ENCODE measurements around the gene COIL. TPM values are rescaled to one million over a fixed set of nuclear protein-coding genes. Genes with fewer than 3 reads are reported as not detected.

Gene COIL
- total and polyA plus RNA-seq, 2 of the 13 experiments (the other 11 are each of a cell fraction or from before 2014, with no cell fraction given): 8.1 to 29.4 TPM

DNA sequence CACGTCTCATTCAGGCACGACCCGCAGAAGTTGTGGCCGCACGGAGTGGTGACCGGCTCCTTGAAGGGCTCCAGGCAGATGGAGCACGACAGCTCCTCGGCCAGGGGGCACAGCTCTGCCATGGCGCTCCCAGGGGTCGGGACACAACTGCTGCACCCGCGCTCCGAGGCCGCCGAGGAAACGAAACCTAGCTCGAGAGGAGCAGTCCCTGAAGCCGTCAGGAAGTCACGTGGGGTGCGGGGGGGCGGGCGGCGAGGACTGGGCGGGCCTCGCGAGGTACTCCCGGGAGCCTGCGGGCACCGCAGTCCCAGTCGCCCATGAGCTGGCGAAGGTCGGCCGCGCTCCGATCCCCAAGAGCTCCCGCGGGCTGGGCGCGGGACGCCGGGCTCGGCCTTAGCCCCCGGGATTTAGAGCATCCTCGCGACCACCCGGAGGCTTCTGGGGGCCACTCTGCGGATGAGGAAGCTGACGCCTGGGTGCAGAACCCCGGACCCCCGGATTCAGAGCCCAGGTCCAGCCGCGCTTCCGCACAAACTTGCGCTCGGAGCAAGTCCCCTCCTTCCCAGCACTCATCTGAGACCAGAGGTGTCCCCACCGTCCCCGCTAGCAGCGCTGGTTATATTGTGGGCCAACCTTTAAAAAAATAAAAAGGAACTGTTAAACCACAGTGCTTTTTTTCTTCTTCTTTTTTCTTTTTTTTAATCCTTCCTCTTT, 46.8 kb downstream of the COIL start, which contains the start of gene TRIM25 (continued):
- TF ChIP-seq, protein P1, sequence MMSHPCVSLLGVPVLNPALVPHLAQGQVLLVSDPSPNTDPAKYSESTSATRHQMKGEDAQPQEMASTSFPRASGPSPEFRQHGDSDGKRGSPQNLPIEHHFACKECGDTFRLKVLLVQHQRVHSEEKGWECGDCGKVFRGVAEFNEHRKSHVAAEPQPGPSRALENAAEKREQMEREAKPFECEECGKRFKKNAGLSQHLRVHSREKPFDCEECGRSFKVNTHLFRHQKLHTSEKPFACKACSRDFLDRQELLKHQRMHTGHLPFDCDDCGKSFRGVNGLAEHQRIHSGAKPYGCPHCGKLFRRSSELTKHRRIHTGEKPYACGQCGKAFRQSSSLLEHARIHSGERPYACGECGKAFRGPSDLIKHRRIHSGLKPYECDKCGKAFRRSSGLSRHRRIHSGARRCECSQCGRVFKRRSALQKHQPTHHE (CRISPR knock-in tag; IDR thresholded peaks at IDR 0.05; ENCODE audit: borderline replicate concordance): peak; percentile 81; the same call in 1 of the 2 replicates
- peak; percentile 86; the same call in 1 of the 2 replicates for TF ChIP-seq CREBL2 (CRISPR knock-in tag; IDR thresholded peaks at IDR 0.05; ENCODE audit: borderline replicate concordance)
- peak; percentile 77; the same call in 1 of the 2 replicates for TF ChIP-seq ZNF782 (CRISPR knock-in tag; IDR thresholded peaks at IDR 0.05; ENCODE audit: borderline replicate concordance)
- peak; percentile 62; the same call in 1 of the 2 replicates for TF ChIP-seq ZNF878 (CRISPR knock-in tag; IDR thresholded peaks at IDR 0.05)
- TF ChIP-seq PITX1 (CRISPR knock-in tag; IDR thresholded peaks at IDR 0.05): peak; percentile 63
- TF ChIP-seq ZNF460 (CRISPR knock-in tag; IDR thresholded peaks at IDR 0.05; ENCODE audit: borderline replicate concordance): no peak
- TF ChIP-seq KMT2B (CRISPR knock-in tag; IDR thresholded peaks at IDR 0.05): peak; percentile 87
- TF ChIP-seq SRSF4 (IDR thresholded peaks at IDR 0.05; ENCODE audit: low read depth, low read length, poor library complexity, severe bottlenecking): peak; percentile 16
- no peak for TF ChIP-seq ZNF24 (IDR thresholded peaks at IDR 0.05)
- TF ChIP-seq GMEB1 (CRISPR knock-in tag; IDR thresholded peaks at IDR 0.05; ENCODE audit: borderline replicate concordance): peak; percentile 79
- peak; percentile 98 for TF ChIP-seq SALL2 (CRISPR knock-in tag; IDR thresholded peaks at IDR 0.05)
- no peak for TF ChIP-seq PAF1 (CRISPR knock-in tag; IDR thresholded peaks at IDR 0.05)
- TF ChIP-seq TEAD2 (CRISPR knock-in tag; IDR thresholded peaks at IDR 0.05): no peak
- TF ChIP-seq EEA1 (CRISPR knock-in tag; IDR thresholded peaks at IDR 0.05; ENCODE audit: borderline replicate concordance): peak; percentile 42; the same call in 1 of the 2 replicates
- TF ChIP-seq POLR2A (IDR thresholded peaks at IDR 0.05; ENCODE audit: insufficient read depth in 1 of 2, low read depth in 2 of 2, low read length in 2 of 2): peak; percentile 99 to 100
- TF ChIP-seq, protein P2, sequence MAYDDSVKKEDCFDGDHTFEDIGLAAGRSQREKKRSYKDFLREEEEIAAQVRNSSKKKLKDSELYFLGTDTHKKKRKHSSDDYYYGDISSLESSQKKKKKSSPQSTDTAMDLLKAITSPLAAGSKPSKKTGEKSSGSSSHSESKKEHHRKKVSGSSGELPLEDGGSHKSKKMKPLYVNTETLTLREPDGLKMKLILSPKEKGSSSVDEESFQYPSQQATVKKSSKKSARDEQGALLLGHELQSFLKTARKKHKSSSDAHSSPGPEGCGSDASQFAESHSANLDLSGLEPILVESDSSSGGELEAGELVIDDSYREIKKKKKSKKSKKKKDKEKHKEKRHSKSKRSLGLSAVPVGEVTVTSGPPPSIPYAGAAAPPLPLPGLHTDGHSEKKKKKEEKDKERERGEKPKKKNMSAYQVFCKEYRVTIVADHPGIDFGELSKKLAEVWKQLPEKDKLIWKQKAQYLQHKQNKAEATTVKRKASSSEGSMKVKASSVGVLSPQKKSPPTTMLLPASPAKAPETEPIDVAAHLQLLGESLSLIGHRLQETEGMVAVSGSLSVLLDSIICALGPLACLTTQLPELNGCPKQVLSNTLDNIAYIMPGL (CRISPR knock-in tag; IDR thresholded peaks at IDR 0.05; ENCODE audit: borderline replicate concordance in 1 of 2, low read depth in 1 of 2): peak; percentile 87 to 94
- TF ChIP-seq ZNF552 (CRISPR knock-in tag; IDR thresholded peaks at IDR 0.05; ENCODE audit: borderline replicate concordance): peak; percentile 82
- TF ChIP-seq IRF2 (CRISPR knock-in tag; IDR thresholded peaks at IDR 0.05): peak; percentile 96
- TF ChIP-seq, protein P3, sequence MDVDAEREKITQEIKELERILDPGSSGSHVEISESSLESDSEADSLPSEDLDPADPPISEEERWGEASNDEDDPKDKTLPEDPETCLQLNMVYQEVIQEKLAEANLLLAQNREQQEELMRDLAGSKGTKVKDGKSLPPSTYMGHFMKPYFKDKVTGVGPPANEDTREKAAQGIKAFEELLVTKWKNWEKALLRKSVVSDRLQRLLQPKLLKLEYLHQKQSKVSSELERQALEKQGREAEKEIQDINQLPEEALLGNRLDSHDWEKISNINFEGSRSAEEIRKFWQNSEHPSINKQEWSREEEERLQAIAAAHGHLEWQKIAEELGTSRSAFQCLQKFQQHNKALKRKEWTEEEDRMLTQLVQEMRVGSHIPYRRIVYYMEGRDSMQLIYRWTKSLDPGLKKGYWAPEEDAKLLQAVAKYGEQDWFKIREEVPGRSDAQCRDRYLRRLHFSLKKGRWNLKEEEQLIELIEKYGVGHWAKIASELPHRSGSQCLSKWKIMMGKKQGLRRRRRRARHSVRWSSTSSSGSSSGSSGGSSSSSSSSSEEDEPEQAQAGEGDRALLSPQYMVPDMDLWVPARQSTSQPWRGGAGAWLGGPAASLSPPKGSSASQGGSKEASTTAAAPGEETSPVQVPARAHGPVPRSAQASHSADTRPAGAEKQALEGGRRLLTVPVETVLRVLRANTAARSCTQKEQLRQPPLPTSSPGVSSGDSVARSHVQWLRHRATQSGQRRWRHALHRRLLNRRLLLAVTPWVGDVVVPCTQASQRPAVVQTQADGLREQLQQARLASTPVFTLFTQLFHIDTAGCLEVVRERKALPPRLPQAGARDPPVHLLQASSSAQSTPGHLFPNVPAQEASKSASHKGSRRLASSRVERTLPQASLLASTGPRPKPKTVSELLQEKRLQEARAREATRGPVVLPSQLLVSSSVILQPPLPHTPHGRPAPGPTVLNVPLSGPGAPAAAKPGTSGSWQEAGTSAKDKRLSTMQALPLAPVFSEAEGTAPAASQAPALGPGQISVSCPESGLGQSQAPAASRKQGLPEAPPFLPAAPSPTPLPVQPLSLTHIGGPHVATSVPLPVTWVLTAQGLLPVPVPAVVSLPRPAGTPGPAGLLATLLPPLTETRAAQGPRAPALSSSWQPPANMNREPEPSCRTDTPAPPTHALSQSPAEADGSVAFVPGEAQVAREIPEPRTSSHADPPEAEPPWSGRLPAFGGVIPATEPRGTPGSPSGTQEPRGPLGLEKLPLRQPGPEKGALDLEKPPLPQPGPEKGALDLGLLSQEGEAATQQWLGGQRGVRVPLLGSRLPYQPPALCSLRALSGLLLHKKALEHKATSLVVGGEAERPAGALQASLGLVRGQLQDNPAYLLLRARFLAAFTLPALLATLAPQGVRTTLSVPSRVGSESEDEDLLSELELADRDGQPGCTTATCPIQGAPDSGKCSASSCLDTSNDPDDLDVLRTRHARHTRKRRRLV (CRISPR knock-in tag; IDR thresholded peaks at IDR 0.05): peak; percentile 61; the same call in 1 of the 2 replicates
